ENCODE results near the gene DCUN1D3.

- TF ChIP-seq POLR2AphosphoS5 (IDR thresholded peaks at IDR 0.05), result no peak
- TF ChIP-seq POLR2A (IDR thresholded peaks at IDR 0.05; ENCODE audit: low read depth), result no peak
- TF ChIP-seq CTCF (IDR thresholded peaks at IDR 0.05), result no peak
These were observed 28.0 kb downstream of the DCUN1D3 start for GRCh38 chr16:20871941-20872815.

All from esophagus muscularis mucosa (tissue), 3 donors.